Endothelial cell of umbilical vein (primary cell): Measurements from ENCODE around the gene LCLAT1.

ENCODE experiments used
- EZH2 ChIP-seq: IDR thresholded peaks from 2 replicates; pipeline ENCODE4 v1.6.1; 2012; ENCODE audit warnings: borderline replicate concordance, low read depth, mild to moderate bottlenecking, moderate library complexity, low read length, inconsistent platforms; ENCODE audit not compliant: severe bottlenecking
- FOS ChIP-seq: IDR thresholded peaks from 2 replicates; pipeline ENCODE4 v1.6.1; 2011; ENCODE audit warnings: mild to moderate bottlenecking, low read length, moderate library complexity, borderline replicate concordance; ENCODE audit not compliant: insufficient read depth
- MYC ChIP-seq: IDR thresholded peaks from one replicate; pipeline ENCODE4 v1.6.1; 2011; ENCODE audit warnings: mild to moderate bottlenecking, low read depth, low read length
- POLR2A ChIP-seq: IDR thresholded peaks from 2 replicates; pipeline ENCODE4 v1.6.1; 2012; ENCODE audit warnings: low read depth, mild to moderate bottlenecking, control low read depth, low read length
- POLR2AphosphoS5 ChIP-seq: IDR thresholded peaks from 2 replicates; pipeline ENCODE4 v1.6.1; 2012; ENCODE audit warnings: low read depth, mild to moderate bottlenecking, control low read depth, low read length, moderate library complexity; ENCODE audit not compliant: insufficient read depth
- TF ChIP-seq, protein P1 (sequence below), 2 donors: IDR thresholded peaks; 1 replicate in 1 of 2; 2 replicates in 1 of 2; pipeline ENCODE4 v1.5.1; 2011; ENCODE audit warnings: low read length in 2 of 2, mild to moderate bottlenecking in 2 of 2, moderate library complexity in 2 of 2, control low read depth in 1 of 2, inconsistent platforms in 1 of 2, low read depth in 1 of 2; ENCODE audit not compliant: insufficient read depth in 1 of 2; ENCODE audit errors: extremely low read depth in 1 of 2
- TF ChIP-seq, protein P2 (sequence below): IDR thresholded peaks from 2 replicates; pipeline ENCODE4 v1.6.1; 2011; ENCODE audit not compliant: insufficient read depth, insufficient read length

DNA sequence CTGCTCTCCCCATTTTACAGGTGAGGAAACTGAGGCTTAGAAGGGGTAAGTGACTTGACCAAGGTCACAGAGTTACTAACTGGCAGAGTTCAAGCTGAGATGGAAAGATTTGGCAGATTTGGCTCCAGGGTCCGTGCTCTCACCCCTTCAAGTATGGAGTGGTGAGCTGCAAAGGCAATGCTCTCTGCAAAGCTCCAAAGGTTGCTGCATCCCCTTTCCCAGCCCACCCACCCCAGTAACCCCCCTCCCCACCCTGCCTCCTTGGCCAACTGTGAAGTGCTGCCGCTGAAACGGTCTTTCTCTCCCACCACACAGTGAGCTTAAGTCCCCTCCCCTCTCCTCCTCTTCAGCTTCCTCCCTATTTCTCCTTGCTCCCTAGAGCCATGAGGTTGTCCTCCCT is 207.4 kb downstream of the LCLAT1 start:
- TF ChIP-seq EZH2 (no peak), POLR2AphosphoS5 (no peak), FOS (no peak), POLR2A (no peak), MYC (no peak)
- TF ChIP-seq, protein P1, sequence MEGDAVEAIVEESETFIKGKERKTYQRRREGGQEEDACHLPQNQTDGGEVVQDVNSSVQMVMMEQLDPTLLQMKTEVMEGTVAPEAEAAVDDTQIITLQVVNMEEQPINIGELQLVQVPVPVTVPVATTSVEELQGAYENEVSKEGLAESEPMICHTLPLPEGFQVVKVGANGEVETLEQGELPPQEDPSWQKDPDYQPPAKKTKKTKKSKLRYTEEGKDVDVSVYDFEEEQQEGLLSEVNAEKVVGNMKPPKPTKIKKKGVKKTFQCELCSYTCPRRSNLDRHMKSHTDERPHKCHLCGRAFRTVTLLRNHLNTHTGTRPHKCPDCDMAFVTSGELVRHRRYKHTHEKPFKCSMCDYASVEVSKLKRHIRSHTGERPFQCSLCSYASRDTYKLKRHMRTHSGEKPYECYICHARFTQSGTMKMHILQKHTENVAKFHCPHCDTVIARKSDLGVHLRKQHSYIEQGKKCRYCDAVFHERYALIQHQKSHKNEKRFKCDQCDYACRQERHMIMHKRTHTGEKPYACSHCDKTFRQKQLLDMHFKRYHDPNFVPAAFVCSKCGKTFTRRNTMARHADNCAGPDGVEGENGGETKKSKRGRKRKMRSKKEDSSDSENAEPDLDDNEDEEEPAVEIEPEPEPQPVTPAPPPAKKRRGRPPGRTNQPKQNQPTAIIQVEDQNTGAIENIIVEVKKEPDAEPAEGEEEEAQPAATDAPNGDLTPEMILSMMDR (IDR thresholded peaks at IDR 0.05; ENCODE audit: extremely low read depth in 1 of 2, insufficient read depth in 1 of 2, low read depth in 1 of 2, low read length in 2 of 2) = no peak
- TF ChIP-seq, protein P2, sequence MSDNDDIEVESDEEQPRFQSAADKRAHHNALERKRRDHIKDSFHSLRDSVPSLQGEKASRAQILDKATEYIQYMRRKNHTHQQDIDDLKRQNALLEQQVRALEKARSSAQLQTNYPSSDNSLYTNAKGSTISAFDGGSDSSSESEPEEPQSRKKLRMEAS = no peak
